HG02798 (cell line): ENCODE data around the gene PPDPF.
"Not testable (repeated sequence)": the region's sequence is repeated elsewhere in the genome, so short reads cannot be mapped to it uniquely, and the experiment has no call there.

Experiments used
- ATAC-seq: cut with Tn5 transposase; IDR thresholded peaks from one replicate; pipeline ENCODE4 v1.9.1; 2021; ENCODE audit warnings: mild to moderate bottlenecking; ENCODE audit not compliant: unreplicated experiment, poor library complexity

The PPDPF gene

DNA sequence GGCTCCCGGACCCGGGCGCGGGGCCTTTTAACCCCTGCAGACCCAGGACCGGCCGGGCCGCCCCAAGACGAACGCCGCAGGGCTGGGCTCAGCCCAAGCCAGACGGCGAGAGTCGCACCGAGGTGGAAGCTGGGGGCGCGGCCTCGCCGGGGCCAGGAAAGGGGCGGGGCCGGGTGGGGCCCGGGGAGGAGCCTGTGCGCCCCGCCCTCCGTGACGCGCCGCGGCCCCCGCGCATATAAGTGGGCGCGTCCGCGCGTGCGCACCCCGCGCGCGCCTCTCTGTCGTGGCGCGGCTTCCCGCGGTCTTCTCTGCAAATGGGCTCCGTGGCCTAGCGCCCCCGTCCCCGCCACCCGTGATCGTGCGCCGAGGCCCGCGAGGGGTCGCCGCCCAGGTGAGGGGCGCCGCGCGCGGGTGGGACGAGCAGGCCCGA is at the start of gene PPDPF:
Gene PPDPF, plus strand, starts transcription at position 262 of the 430 bp plus-strand sequence. CDS start 544 bp downstream, outside the sequence.
- ATAC-seq, result peak; percentile 87

GRCh38 chr20:63471002-63471716 is 49.4 kb upstream of the PPDPF start:
- ATAC-seq, result no peak

DNA sequence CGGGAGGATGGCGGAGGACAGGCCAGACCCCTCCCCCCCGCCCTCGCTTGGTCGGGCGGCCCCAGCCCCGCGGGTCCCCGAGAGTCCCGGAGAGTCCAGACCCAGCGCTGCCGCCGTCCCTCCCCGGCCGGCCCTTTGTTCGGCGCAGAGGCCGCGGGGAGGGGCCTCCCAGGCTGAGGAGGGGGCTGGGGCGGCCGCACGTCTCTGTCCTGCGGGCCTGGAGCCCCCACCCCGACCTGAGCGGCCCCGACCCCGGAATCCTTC is 48.9 kb upstream of the PPDPF start:
- no peak for ATAC-seq

DNA sequence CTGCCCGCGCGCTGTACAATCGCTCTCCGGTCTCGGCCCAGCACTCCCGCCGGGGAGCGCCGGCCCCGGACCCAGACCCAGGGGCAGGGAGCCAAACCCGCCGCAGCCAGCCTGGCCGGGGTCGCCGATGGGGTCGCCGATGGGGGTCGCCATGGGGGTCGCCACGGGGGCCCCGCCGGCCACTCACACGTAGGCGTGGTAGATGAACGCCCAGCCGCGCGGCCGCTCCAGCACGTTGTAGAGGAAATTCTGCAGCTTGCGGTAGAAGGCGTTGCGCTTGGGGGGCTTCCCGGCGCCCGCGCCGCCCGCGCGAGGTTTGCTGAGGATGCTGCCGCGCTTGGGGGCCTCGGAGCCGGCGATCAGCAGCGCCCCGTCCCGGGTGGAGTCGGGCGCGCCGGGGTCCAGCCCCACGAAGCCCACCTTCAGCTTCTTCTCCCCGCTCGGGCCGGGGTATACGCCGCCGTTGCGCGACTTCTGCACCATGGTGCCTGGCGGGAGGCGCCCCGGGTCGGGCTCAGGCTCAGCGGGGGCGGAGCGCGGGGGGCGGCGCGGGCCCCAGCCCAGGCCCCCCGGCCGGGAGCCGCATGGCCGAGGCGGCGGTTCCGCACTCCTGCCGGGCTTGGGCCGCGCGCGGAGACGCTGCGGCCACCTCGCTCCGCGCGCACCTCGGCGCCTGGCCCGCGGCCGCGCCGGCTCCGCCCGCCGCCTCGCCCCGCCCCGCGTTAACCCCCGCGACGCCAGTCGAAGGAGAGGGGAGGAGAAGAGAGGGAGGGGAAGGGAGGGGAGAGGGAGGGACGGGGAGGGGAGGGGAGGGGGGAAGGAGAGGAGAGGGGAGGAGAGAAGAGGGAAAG is 48.4 kb upstream of the PPDPF start, which contains the start of gene KCNQ2:
Gene KCNQ2, minus strand, starts transcription at position 675 of the 851 bp plus-strand sequence. Its CDS starts 192 bp downstream, at position 483.
- ATAC-seq, result no peak

DNA sequence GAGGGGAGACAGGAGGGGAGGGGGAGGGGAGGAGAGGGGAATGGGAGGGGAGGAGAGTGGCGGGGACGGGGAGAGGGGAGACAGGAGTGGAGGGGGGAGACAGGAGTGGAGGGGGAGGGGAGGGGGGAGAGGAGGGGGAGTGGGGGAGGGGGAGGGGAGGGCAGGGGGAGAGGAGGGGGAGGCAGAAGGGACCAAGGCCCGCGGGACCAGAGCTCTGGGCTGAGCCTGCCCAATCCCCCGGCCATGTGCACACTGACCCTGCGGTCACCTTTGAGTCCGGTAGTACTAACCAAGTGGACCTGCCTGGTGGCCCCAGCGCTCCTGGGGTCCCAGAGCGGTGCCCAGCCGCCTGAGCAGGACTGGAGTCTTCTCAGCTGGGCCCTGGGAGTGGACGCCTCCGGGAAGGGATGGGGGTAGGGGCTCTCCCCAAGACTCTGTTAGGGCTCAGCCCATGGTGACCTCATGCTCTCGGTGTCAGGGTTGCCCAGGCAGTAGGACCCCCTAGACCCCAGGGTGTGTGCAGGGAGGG is 47.6 kb upstream of the PPDPF start:
- ATAC-seq, result no peak

DNA sequence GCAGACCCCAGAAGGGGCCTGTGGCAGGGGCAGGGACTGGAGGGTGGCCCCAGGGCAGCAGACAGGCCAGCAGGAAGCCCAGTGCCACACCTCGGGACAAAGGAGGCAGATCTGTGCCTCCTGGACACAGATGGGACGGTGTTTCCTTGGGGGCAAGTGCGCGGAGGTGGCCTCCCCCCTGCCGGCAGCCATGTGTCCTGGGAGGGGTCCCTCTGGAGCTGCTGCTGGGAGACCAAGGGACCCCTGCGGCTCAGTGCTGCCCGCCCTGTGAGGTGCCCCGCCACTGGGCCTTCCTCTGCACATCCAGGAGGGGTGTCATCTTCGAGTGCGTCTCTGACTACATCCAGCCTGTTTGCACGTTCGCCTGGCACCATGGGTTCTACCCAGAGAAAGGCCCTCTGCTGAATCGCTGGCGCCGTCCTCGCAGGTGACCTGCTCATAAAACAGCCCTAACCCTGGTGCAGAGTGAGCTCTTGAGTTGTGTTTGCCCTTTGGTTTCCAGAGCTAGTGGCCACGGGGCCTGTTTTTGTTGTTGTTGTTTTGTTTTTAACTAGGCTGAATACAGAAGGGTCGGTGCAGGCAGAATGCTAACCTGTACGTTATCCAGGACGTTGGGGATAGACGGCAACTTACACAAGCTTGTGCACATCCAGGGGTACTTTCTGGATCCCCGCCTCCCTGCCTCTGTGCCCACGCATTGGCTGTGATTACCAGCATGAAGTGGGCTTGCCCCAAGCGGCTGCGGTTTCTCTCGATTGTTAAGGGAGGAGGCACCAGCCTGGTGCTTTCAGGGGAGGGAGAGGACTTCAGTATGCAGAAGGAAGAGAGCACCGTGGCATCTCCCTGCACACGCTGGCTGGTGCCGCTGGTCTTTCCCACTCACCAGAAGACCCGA is 46.8 kb upstream of the PPDPF start:
- no peak for ATAC-seq

- ATAC-seq, result no peak
Observed at GRCh38 chr20:63475209-63475608, 45.4 kb upstream of the PPDPF start.

DNA sequence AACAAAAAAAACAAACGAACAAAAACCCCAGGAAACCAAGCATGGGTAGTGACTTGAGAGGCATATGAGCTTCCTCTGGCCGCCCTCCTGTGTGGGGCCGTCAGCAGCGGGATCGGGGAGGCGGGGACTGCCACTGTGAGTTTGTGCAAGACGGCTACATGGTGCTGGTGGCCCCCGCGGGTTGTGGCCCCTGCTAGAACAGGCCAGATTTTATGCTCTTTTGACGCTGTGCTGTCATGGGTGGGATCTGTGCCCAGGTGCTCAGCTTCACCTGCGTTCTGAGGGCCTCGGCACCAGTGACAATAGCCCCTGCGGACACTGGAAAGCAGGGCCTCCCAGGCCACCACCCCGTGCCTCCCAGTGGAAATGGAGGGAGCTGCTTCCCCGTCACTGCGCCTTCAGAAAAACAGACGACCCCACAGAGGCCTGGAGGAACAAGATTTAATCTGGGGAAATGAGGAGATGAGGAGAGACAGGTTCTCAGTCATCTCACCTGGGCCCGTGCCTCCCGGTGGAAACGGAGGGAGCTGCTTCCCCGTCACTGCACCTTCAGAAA is 43.4 kb upstream of the PPDPF start:
- no peak for ATAC-seq

- no peak for ATAC-seq
Observed at GRCh38 chr20:63477944-63478343, 42.6 kb upstream of the PPDPF start.

DNA sequence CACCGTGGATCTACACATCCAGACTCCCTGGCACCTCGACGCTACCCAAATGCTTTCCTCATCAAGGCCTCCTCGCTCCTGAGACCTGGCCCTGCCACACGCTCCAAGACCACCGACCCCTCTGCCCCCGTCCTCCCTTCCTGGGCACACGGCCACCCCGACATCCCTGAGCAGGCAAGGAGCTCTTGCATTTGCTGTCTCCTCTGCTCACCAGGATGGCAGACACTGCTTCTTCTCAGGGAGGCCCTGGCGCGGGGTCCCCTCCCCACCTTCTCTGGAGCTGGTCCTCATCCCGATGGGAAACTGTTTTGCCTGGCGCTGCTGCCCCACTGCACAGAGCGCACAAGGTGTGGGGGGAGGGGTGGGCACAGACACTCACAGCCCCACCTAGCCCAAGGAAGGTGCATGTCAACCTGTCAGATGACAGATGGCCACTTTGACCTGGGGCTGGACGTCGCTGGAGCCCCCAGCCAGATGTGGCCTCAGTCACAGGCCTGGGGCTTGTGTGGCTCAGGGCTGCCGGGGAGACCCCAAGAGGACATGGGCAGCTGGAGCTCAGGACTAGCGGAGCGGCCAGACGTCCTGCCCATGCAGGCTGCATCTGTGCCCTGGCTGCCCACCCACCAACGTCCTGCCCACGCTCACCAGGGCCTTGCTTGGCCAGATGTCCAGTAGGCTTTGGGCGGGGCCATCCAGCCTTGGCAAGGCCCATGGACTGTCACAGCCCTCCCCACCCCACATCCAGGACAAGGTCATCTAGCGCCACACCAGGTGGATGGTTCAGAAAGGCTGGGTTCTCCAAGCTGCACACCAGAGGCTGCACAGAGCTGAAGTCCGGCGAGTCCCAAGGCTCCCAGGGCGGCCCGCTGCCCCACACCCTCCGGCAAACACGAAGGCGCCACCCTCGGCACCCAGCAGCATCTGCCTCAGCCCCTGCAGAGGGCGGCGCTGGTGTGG is 41.9 kb upstream of the PPDPF start:
- no peak for ATAC-seq

DNA sequence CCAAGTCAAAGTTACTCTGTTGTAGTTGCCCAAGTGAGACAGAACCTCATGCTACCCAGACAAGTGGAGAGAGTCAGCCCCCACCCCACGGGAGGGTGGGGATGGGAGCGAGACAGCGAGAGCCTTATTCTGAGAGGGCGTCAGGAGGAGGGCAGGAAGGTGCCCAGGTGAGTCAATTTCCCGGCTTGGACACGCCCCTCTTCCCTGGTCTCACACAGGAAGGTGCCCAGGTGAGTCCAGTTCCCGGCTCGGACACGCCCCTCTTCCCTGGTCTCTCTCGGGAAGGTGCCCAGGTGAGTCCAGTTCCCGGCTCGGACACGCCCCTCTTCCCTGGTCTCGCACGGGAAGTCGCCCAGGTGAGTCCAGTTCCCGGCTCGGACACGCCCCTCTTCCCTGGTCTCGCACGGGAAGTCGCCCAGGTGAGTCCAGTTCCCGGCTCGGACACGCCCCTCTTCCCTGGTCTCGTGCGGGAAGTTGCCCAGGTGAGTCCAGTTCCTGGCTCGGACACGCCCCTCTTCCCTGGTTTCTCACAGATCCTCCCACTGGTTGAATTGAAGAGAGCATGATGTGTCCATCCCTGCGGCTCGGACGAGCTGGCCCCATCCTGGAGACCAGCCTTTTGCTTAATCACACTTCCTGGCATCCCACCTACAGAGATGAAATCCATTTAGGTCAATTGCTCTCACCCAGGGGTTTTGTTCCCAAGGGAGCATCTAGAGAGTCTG is 40.7 kb upstream of the PPDPF start:
- ATAC-seq, result not testable (repeated sequence)

GRCh38 chr20:63481503-63481902 is 39.1 kb upstream of the PPDPF start:
- no peak for ATAC-seq

- ATAC-seq, result no peak
Observed at GRCh38 chr20:63482021-63482587, 38.5 kb upstream of the PPDPF start.

DNA sequence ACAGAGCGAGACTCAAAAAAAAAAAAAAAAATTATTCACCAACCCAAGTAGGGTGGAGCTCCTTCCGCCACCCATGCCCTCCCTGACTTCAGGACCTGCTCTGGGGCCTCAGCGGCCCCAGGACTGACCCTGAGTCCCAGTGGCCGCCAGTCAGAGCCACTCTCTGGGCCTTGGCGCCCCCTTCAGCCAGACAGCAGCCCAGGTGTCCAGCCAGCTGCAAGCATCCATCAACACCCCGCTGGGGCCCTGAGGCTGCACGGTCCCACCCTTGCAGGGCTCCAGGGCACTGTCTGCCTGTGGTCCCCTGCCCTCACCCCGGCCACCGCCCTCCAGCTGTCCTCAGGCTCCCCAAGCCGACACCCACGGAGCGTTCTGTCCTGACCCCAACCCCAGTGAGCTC is 36.7 kb upstream of the PPDPF start:
- no peak for ATAC-seq

DNA sequence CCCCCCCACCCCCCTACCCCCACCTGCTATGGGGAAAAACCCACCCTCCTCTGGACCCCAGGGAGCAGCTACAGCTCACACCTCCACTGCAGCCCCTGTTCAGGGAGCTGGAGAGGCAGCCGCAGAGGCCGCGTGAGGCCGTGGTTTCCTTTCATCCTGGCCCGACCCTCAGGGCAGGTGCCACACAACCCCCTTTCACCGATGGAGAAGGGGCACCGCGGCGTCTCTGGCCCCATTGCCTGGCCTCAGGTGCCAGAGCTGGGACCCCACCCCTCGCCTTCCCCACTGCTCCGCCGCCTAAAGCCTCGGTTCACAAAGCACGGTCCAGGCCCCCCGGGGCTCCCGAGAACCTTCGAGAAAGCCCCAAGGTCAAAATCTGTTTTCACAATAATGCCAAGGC is 36.3 kb upstream of the PPDPF start:
- no peak for ATAC-seq

GRCh38 chr20:63484651-63485403 is 35.7 kb upstream of the PPDPF start:
- ATAC-seq, result no peak

GRCh38 chr20:63486300-63486855 is 34.2 kb upstream of the PPDPF start:
- ATAC-seq, result no peak
